GM18519 (cell line): ENCODE measurements around the gene MTX1.

Source experiments
- ATAC-seq: cut with Tn5 transposase; IDR thresholded peaks from one replicate; pipeline ENCODE4 v1.9.1; 2021; ENCODE audit warnings: mild to moderate bottlenecking, moderate library complexity; ENCODE audit not compliant: unreplicated experiment, low FRiP score

Gene MTX1

GRCh38 chr1:155255243-155256007 is 46.9 kb downstream of the MTX1 start, which contains the start of gene ENTREP3:
TSS of gene ENTREP3 (minus strand) at chr1:155255483. CDS start at chr1:155254877, 606 bp downstream.
- no peak for ATAC-seq

DNA sequence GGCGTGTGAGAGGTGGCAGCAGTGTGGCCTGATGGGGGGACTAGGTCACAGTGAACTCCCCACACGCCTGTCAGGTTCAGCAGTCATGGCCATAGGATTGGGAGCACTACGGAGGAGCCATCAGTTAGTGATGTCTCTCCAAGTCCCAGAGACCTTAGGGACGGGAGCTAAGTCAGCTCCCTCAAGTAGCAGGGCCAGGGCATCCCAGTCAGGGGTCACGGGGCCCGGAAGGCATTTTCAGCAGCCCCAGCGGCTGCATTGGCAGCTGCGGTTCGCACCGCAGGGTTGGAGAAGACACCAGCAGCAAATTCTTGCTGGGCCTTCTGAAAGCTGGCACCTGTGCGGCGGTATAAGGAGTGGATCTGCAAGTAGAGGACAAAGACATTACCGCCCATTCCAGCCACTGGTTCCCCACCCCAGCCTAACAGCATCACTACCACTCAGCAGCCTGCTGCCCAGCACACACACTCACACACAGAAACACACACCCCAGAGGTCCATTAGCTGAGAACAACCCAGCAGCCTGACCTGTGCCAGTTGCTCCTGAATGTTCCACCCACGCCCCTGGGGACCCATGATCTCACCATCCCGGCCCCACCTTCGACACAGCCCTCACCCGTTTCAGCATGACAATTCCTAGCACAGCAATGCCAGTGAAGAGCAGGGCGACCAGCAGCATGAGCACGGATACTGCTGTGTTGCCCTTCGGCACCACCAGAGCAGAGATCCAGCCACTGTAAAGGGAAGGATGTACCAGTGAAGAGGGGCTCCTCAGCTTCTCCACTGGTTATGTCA is 47.8 kb downstream of the MTX1 start:
- no peak for ATAC-seq

DNA sequence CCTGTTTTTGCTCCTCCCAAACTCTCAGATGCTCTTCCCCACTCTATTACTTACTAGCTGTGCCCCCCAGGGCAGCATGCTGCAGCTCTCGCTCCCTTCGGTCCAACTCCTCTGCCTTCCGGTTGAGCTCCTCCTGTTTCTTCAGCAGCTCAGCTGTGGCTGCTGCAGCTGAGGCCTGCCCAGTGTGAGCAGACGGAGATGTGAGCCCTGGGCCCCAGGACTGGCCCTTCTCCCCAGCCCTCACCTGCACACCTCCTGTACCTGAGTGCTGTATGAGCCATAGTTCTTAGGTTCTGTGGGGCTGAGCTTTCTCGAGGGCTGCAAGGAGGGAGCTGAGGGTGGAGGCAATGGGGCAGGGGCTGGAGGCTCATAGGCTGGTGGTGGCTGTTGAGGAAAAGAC is 51.8 kb downstream of the MTX1 start:
- ATAC-seq: no peak

GRCh38 chr1:155261493-155261851 is 53.0 kb downstream of the MTX1 start:
- ATAC-seq: no peak

DNA sequence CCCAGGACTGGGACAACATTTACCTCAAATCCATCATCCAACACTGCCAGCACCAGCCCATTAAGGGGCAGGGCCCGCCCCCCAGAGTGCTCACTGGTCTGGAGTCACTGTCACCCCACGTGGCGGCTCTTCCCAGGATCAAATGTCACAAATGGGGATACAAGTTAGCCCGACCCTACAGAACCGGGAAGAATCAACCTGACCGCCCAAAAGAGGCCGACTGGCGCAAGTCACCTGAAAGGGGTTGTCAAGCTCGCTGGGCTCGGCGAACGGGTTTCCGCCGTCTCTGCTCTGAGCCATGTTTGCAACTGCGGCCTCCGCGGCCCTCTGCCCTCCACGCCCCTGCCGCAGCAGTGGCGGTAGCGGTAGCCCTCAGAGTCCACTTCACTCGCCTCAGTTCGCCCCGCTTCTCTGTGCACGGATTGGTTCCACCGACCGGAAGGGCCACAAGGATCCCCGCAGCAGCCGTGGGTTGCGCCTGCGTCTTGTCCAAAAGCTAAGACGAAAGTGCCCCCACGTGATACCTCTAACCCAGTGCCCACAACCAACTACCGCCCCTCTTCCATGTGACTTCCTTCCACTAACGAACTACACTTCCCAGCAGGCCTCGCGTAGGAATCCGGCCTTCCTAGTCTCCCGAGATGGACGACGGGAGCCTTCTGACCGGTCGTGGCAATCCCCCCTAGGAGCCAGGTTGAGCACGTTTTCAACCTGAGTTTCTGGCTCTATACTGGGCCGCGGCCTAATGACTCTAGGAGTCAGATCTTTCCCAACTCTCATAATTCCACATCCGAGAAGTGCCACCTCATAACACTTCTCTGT is 53.6 kb downstream of the MTX1 start, which contains the start of gene SCAMP3:
Gene SCAMP3 (minus strand): TSS at position 509 of the 822 bp plus-strand sequence. CDS start 209 bp downstream, at position 300.
- ATAC-seq: peak; percentile 64

DNA sequence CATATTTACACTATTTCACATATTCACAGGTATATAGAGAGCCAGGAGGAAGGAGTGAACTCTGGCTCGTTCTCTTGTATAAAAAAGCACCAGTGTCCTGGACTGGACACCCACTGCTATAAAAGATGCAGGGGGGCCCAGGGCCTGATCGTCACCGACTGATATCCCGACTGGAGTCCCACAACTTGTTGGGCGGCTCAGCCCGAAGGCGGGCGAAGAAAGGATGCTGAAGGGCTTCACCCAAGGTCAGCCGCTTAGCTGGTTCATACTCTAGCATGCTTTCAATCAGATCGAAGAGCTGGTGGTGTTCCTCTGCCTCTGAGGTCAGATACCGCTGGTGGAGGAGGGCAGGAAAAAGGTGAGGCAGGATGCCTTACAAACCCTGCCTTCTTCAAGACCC is 54.6 kb downstream of the MTX1 start:
- ATAC-seq: no peak
